ENCODE results near the gene BTG2.
A peak's percentile ranks its signal among the peaks of the same experiment; 100 is the strongest.

- TF ChIP-seq POLR2A (IDR thresholded peaks at IDR 0.05) (peak in 1 of 2 donors; percentile 44), CTCF (IDR thresholded peaks at IDR 0.05) (no peak), POLR2AphosphoS5 (IDR thresholded peaks at IDR 0.05) (peak in 2 of 3 donors; percentile 52 to 57)
Measured at GRCh38 chr1:203278082-203278884, 27.0 kb upstream of the BTG2 start.
